ENCODE results near the gene SHB. TPM values are rescaled to one million over a fixed set of nuclear protein-coding genes. Genes with fewer than 3 reads are reported as not detected.

SHB gene
- polyA plus RNA-seq, 1 donor (not counting 4 experiments of a cell fraction or from before 2014, with no cell fraction given): 10.9 TPM

- Histone ChIP-seq H3K27me3 (ENCODE audit: control insufficient read depth, extremely low read depth, insufficient read depth, low read length) (no peaks in the 10 kb centered on the region), H3K4me3 (ENCODE audit: control insufficient read depth in 2 of 3, extremely low read depth in 1 of 3, insufficient read depth in 2 of 3, low read depth in 1 of 3, low read length in 3 of 3) (no peak overlapping the region), H3K9me1 (ENCODE audit: control insufficient read depth, extremely low read depth, insufficient read depth, low read length) (peaks cover 6% of the 10 kb centered on the region), H3K9ac (ENCODE audit: control insufficient read depth, extremely low read depth, insufficient read depth, low read length) (no peak overlapping the region), H3K4me2 (ENCODE audit: control insufficient read depth, extremely low read depth, insufficient read depth, low read depth, low read length) (no peak overlapping the region), H2AFZ (ENCODE audit: control insufficient read depth, low read length) (no peak overlapping the region), H3K9me3 (ENCODE audit: control insufficient read depth, low read depth, low read length) (no peaks in the 10 kb centered on the region), H3K79me2 (ENCODE audit: control insufficient read depth, insufficient read depth, low read length) (peaks cover 3% of the 10 kb centered on the region), H3K4me1 (ENCODE audit: control insufficient read depth, extremely low read depth, insufficient read depth, low read length) (peaks cover 40% of the 10 kb centered on the region), H4K20me1 (ENCODE audit: control insufficient read depth, extremely low read depth, insufficient read depth, low read length) (no peaks in the 10 kb centered on the region), H3K27ac (ENCODE audit: control insufficient read depth, insufficient read depth, low read length) (no peak overlapping the region), H3K36me3 (ENCODE audit: control insufficient read depth in 2 of 2, extremely low read depth in 1 of 2, insufficient read depth in 2 of 2, low read length in 2 of 2) (peaks cover 42 to 48% of the 10 kb centered on the region in 2 experiments)
- dilution Hi-C loops (cut with MboI; ENCODE audit: extremely low pct_ligation_motif_present, low sequenced_read_pairs): no loop called here
- TF ChIP-seq CTCF (optimal IDR thresholded peaks at IDR 0.05 in 1 of 3, IDR thresholded peaks at IDR 0.05 in 1 of 3, conservative IDR thresholded peaks at IDR 0.05 in 1 of 3; ENCODE audit: extremely low read depth in 1 of 3, insufficient read depth in 2 of 3, low read length in 3 of 3) (no peak), EZH2 (IDR thresholded peaks at IDR 0.05; ENCODE audit: low read length) (no peak)
- FAIRE-seq: no peak
- DNase-seq (ENCODE audit: low read depth, low spot score): no peak
These were observed 123.0 kb downstream of the SHB start for GRCh38 chr9:37946041-37946440.

DNA sequence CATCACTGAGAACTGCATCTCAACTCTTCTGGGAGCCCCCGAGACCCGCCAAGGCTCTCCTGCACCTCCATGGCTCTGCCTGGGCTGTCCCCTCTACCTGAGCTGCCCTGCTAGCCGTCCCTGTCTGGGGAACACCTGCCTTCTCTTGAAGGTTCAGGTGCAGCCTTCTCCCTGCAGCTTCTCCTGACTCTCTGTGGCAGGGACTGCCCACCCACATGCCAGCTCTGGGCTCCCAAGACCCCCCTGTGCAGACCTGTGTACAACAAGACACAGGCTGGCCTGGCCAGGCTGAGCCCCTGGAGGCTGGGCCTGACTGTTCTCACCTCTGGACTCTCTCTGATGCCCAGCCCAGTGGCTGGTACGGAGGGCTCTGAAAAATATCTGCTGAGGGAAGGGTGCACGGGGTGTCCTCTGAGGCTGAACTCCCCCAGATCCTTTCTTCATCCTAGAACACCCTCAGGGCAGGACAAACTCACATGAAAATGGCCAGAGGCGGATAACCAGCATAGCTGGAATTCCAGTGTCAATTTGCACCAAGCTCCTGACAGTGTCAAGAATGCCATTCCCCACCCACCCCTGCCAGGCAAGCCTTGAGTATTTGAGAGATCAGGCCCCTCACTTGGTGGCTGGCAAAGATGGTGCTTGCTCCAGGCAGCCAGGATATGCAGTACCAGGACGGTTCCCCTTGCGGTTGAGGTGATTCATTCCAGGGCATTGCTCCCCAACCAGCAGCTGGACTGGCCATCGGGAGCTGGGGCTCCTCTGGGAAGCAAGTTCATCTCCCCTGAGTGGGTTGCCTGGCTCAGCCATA, 124.2 kb downstream of the SHB start:
- FAIRE-seq (no peak), DNase-seq (ENCODE audit: low read depth, low spot score) (no peak)
- H3K36me3 ChIP-seq (ENCODE audit: control insufficient read depth in 2 of 2, extremely low read depth in 1 of 2, insufficient read depth in 2 of 2, low read length in 2 of 2): peaks cover 44% of the 10 kb centered on the region in 2 experiments
- no peaks in the 10 kb centered on the region for H3K9me3 ChIP-seq (ENCODE audit: control insufficient read depth, low read depth, low read length)
- H3K9ac ChIP-seq (ENCODE audit: control insufficient read depth, extremely low read depth, insufficient read depth, low read length): no peak overlapping the region
- peaks cover 3% of the 10 kb centered on the region for H3K79me2 ChIP-seq (ENCODE audit: control insufficient read depth, insufficient read depth, low read length)
- no peak overlapping the region for H3K27ac ChIP-seq (ENCODE audit: control insufficient read depth, insufficient read depth, low read length)
- dilution Hi-C loops (cut with MboI; ENCODE audit: extremely low pct_ligation_motif_present, low sequenced_read_pairs): no loop called here
- H4K20me1 ChIP-seq (ENCODE audit: control insufficient read depth, extremely low read depth, insufficient read depth, low read length): no peaks in the 10 kb centered on the region
- no peaks in the 10 kb centered on the region for H3K27me3 ChIP-seq (ENCODE audit: control insufficient read depth, extremely low read depth, insufficient read depth, low read length)
- H3K4me3 ChIP-seq (ENCODE audit: control insufficient read depth in 2 of 3, extremely low read depth in 1 of 3, insufficient read depth in 2 of 3, low read depth in 1 of 3, low read length in 3 of 3): no peak overlapping the region
- H3K9me1 ChIP-seq (ENCODE audit: control insufficient read depth, extremely low read depth, insufficient read depth, low read length): peaks cover 6% of the 10 kb centered on the region
- H3K4me2 ChIP-seq (ENCODE audit: control insufficient read depth, extremely low read depth, insufficient read depth, low read depth, low read length): no peak overlapping the region
- H2AFZ ChIP-seq (ENCODE audit: control insufficient read depth, low read length): no peak overlapping the region
- TF ChIP-seq EZH2 (IDR thresholded peaks at IDR 0.05; ENCODE audit: low read length): no peak
- TF ChIP-seq CTCF (optimal IDR thresholded peaks at IDR 0.05 in 1 of 3, IDR thresholded peaks at IDR 0.05 in 1 of 3, conservative IDR thresholded peaks at IDR 0.05 in 1 of 3; ENCODE audit: extremely low read depth in 1 of 3, insufficient read depth in 2 of 3, low read length in 3 of 3): no peak
- peaks cover 40% of the 10 kb centered on the region for H3K4me1 ChIP-seq (ENCODE audit: control insufficient read depth, extremely low read depth, insufficient read depth, low read length)
